GM21447 (cell line): Measurements from ENCODE around the gene CHI3L1.

Source experiments
- ATAC-seq: cut with Tn5 transposase; IDR thresholded peaks from one replicate; pipeline ENCODE4 v1.9.1; 2021; ENCODE audit not compliant: unreplicated experiment

CHI3L1 gene

DNA sequence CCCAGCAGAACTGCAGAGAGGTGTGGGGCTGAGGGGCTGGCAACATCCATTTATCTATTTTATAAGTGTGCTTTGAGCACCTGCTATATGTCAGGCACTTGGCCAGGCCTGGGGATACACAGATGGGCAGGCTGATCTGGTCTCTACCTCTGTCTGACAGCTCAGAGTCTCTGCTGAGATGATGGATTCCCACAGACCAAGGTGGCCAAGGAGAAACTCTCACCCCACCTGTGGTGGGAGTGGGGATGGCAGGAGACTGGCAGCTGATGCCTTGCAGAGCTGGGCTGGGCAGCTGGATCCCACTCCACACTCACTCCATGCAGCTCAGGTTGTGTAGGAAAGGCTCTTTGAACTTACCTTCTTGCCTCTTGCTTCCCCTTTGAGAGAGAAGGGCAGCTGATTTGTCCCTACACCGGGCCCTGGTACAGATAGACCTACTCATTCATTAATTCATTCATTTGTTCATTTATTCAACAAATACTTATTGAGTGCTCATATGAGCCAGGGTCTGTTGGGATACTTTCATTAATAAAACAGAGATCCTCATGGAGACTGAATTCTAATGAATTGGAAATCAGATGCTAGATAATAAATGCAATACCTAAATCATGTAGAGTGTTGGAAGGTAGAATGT, 50.0 kb downstream of the CHI3L1 start:
- no peak for ATAC-seq

- ATAC-seq, result no peak
These were observed 50.7 kb downstream of the CHI3L1 start for GRCh38 chr1:203135636-203136305.

- no peak for ATAC-seq
These were observed 52.4 kb downstream of the CHI3L1 start for GRCh38 chr1:203133970-203134725.

GRCh38 chr1:203131548-203132200, 54.8 kb downstream of the CHI3L1 start:
- no peak for ATAC-seq

GRCh38 chr1:203130358-203130985, 56.0 kb downstream of the CHI3L1 start:
- no peak for ATAC-seq

DNA sequence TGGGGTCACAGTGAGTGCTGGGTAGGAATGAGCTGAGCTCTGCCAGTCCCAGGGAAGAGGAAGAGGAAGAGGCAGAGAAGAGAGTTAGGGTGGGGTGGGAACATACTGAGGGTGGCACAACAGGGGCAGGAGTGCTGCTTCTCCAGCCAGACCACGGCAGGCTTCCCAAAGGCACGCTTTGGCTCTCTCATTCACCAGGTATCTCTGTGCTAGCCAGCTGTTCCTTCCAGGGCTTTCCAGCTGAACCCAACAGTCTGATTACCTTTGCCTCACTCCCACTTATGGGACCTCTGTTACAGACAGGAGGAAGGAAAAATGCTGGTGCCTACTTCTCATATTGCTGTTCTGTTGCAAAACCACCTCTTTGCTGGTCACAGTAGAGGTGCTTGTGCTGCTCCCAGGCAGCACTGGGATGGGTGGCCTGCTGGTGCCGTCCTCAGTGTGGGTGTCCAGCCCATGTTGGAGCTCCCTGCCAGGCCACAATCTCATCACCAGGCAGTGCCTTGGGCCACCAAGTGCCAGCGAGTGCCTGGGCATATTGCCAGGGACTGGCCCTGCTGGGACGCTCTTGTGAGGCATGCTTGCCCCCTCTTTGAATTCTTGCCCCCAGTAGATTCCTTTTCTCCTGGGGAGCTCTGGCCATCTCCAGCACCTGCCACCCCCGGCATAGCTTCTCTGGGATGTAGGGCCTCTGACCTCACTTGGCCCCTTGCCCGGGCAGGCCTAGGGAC, 56.8 kb downstream of the CHI3L1 start:
- ATAC-seq, result no peak
